CD4-positive, alpha-beta T cell treated with Interferon gamma for 1 hour (primary cell): ENCODE measurements around the gene STIMATE.

ENCODE experiments used
- DNase-seq: peaks from one replicate; pipeline ENCODE4 v3.0.0-alpha.2; 2020

The STIMATE gene

DNA sequence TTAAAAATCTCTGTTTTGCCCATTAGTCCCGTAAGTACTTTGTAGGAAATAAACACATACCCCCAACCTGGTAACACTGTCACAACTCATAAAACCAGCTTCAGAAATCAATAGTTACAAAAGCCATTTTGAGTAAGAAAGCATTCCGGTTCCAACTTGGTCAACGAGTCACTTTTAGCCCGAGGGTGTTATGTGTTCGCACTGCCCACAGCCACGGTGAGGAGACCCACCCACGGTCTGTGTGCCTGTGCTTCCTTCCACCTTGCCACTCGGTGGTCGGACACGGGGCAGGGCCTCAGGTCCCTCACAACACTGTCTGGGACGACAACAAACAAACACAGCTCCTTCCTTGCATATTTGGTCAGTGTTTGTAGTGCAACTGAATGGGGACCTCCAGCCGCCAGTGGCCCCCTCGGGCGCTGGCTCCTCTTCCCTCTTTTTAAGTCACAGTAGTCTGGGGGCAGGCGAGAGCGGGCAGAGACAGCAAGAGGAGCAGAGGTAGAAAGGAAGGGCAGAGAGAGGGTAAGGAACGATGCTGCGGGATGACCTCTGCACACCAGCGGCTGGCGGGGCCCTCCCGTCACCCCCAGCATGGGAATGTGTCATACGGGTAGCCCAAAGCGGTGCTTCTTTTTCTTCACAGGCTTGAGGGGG, 57.3 kb downstream of the STIMATE start:
- DNase-seq = no peak

DNA sequence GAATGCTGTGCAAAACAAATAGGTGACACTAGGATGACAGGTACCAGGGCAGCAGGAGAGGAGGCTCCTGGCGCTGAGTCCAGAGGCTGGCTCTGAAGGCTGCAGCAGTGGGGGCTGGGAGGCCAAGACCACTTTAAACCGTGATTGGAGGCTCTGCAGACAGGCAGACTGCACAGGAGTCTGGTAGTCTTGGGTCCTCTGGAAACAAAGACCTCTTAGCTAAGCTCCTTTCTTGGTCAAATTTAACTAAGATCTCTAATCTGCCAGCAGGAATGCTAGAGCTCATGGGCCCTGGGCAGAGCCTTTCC, 58.1 kb downstream of the STIMATE start:
- DNase-seq = no peak

DNA sequence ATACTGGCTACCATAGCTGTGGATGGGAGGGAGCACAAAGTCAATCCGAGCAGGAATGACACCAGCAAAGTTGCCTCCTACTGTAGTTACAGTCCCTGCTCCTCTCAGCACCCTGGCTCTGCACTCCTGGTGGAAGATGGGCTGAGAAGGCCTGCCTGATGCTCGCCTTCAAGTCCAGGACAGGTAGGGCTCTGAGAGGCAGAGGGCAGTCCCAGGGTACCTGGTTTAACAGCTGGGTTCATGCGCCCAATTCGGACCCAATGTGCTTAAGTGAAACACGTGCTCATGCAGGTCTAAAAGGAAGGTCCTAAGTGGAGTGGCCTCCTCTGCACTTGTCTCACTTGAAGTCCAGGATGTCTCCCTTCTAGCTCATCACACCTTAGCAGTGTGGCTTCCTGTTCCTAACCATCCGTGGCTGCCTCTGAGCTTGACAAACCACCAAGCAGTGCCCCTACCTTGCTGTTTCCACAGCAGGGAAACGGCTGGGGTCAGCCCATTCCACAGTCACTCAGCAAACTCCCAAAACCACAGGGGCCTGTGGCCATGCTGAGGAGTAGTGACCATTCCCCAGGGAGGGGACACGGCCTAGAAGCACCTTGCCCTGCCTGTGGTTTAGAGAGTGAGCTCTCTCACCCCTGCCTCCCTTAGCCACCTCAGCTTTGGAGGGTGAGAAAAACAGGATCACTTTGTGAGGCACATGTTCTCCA, 58.6 kb downstream of the STIMATE start:
- no peak for DNase-seq

DNA sequence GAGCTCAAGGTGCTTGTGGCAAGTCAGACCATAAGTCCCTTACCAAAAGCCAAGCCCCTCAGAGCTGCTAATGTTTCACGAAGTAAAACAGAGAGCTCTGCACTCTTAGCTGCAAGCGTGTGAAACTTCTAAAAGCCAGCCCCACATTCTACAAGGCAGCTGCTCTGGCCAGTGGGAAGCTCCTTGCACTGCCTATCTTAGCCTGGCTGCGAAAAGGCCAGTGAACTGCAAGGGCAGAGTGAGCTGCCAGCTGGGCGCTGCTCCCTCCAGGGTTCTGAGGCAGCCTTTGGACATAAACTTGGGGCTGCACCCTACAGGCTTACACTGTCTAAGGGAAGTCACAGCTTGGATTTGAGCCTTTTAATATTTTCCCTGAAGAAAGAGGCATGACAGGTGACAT, 60.4 kb downstream of the STIMATE start:
- no peak for DNase-seq

DNA sequence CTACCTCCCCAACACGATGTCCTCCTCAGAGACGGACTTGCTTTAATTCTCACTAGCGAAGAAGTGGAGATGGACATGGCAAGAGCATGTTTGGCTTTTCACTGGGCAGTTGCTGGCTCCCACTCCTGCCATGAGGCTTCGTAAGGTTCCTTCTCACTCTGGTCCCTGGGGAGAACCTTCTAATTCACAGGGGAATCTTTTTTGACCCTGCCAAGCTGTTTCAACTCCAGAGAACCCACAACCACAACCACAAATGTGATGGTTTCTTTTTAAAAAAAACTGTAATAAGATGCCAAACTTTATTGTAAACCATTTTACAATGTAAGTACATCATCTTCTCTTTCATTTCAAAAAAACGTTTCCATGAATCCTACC, 60.9 kb downstream of the STIMATE start:
- DNase-seq = no peak

DNA sequence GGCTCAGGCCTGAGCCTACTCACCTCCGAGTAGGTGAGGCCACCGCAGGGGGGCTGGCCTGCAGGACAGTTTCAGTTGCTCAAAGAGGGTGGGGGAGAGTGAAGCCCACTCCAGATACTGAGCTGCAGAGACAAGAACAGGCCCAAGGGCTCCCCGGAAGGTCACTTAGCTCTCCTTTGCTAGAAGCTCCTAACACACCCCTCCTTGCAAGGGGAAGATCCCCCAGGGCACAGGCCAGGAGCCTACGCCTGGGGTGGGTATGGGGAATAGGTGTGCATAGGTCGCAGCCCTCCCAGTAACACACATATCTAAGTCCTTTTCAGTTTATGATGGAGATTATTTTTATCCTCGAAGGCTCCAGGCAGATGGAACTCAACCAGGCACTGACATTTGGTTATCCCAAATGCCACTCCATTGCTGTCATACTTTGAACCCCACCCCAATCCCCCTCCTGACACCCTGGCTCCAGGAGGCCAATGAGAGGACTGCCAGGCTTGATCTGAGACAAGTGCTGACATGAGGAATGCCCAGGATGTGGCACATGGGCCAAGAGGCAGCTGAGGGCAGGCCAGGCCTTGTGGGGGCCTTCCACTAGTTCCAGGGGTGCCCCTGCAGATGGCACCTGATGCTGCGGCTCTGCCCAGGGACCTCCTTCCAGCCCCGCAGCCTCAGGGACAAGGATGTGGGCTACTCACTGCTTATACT, 61.4 kb downstream of the STIMATE start:
- DNase-seq = no peak

DNA sequence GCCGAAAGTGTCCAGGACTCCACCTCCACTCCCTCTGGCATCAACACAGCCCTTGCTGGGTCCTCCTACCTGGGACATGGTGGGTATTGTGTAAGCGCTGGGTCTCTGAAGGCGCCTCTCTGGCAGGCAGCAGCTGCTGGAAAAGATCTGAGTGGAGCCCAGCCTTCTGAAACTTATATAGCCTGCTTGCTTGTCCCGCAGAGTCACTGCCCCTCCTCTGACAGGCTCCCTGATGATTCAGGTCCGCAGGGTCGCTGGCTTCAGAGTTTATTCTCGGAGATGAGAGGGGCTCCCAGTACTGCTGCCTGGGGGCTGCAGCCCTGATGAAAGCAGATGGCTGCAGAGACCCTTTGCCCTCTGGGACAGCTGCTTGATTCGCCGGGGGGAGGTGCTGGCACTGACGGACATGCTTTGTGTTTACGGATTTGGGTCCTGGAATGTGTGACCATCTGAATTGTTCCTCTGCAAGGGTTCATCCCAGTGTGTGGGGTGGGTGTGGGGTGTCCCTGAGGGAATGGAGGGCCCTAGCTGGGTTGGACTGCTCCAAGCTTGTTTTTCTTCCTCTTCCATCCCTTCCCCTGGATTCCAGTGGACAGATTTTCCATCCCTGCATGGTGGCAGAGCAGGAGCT, 62.4 kb downstream of the STIMATE start, which contains the start of gene MUSTN1:
TSS of gene MUSTN1 (minus strand) at position 149 of the 631 bp plus-strand sequence. CDS start at position 78, 71 bp downstream.
- DNase-seq = no peak

DNA sequence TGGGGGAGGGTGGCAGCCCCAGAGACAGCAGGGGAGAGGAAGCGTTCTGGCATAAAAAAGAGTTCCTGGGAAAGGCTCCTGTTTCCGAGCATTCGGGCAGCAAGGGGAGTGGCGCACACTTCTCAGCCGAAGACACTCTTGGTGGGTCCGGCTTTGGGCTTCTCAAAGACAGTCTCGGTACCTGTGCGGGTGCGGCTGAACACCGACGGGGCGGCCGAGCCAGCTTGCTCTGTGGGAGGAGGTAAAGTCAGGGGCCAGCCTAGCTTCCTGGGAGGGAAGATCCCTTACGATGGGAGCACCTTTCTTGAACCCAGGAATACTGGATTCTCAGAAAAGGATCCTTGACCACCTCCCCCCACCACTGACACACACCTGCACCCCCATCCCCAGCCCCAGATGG, 64.1 kb downstream of the STIMATE start:
- DNase-seq = no peak

DNA sequence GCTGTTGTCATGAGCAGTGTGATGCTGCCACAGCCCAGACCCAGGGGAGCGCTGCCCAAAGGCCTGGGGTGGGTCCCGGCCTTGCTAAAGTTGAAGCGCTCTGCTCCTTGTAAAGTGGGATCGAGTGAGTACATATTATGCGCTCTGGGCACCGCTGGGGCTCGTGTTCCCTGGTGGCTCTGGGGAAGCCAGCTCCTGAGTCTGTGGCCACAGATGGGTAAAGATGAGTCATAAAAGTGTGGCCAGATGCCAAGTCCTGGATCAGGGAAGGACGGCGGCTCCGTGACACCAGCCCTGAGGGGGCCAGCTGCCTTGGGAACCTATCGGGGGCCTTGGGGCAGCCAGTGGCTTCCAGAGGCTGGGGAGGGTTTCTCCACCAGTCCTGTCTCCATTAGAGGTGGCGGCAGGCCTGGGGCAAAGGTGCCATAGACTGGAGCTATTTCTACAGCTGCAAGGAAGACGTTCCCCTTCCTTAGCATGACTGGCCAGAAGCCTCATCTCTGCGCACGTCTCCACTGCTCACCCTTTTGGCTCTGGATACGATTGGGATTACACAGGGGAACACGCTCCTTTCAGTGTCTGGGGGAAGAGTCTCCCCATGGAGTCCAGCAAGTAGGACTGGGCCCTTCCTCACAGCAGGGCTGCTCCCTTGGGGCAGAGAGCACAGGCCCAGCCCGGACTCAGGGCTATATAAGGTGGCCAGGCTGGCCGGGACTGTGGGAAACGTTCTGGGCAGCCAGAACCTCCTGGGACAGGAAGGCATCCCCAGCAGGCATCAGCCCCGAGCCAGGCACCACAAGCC, 65.6 kb downstream of the STIMATE start:
- DNase-seq = no peak

DNA sequence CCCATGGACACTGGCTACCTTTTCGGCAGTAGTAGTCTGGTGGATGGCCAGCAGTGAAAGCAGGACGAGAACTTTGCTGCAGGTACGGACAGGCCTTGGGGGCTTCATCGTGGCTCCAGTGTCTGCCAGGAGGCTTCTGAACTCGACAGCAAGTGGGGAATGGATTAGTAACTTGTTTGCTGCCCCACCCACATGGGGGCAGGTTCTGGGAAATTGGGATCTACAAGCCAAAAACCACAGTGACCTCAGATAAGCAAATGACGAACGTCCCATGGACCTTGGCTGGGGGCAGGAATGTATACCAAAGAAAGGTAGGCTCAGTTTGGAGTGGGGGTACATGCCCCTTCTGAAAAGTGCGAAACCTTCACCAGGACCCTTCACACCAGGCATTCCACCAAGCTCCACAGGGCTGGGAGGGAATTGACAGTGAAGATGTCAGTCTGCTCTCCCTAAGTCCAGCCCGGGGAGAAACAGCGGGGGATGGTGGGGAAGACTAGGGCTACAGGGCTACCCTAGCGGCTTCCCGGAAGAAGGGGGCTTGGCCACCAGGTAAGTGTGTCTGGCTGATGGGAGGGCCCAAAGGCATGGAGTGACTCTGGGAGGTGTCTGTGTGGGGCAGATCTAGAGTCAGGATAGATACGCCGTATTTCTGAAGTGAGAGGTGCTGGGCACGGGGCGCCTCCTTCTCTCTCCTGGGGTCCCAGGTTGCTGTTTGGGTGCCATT, 66.7 kb downstream of the STIMATE start, which contains the start of gene ITIH4:
TSS of gene ITIH4 (minus strand) at position 138 of the 724 bp plus-strand sequence. CDS start at position 108, 30 bp downstream.
- no peak for DNase-seq

DNA sequence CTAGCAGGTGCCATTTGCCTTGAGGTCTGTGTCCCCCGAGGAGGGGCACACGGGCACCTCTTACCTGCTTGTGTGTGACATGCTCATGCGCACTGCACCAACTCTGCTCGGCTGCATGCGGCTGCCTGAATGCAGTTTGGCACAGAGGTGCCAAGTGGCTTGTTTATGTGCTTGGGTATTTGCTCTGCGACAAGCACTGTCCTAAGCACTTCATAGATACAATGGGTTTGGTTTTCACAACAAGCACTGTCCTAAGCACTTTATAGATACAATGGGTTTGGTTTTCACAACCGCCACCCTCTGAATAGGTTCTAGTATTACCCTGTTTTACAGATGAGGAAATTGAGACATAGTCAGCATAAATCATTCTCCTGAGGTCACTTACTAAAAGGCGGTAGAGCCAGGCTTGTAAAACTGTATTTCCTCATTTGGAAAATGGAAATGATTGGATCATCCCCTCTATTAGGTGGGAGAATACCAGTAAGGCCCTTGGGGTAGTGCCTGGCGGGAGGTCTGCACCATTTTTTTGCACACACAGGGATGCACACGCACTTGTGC, 67.4 kb downstream of the STIMATE start:
- DNase-seq = no peak

DNA sequence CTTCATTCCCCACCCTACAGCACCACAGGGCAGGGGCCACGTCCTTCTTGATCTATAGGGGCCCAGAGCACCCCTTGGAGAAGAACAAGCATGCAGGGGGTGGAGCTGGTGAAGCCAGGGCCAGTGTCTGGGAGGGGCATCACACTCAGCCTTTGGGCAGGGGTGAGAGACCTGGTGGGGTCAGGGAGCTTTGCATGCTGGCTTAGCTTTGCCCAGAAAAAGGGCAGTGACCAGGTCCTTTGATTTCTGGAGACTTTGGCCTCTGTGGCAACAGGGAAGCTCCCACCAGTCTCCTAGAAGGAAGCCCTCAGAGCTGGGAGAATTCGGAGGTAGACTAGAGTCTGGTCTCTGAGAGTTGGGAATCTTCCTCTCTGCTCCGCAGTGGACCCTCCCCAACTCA, 67.9 kb downstream of the STIMATE start:
- DNase-seq = no peak

DNA sequence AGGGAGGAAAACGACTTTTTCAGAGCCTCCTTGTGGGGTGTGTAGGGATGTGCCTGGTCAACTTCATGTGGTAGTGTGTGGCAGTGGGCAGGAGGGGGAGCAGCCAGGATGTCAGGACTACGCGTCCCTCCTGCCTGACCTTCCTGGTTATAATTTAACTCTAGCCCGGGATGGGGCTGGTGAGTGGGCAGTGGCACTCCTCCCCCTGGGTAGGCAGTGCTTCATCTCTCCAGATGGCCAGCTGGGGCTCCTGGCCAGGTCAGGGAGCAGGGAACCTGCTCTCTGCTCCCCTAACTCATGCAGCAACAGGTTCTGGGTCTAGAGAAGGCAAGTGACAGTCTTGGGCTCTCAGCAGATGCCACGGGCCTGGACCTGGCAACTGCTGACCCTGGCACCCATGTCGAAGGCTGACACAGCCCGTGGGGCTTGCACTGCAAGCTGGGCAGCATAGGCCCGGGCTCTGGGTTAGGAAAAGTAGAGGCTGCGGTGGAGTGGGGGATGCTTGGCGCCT, 69.4 kb downstream of the STIMATE start:
- no peak for DNase-seq

DNA sequence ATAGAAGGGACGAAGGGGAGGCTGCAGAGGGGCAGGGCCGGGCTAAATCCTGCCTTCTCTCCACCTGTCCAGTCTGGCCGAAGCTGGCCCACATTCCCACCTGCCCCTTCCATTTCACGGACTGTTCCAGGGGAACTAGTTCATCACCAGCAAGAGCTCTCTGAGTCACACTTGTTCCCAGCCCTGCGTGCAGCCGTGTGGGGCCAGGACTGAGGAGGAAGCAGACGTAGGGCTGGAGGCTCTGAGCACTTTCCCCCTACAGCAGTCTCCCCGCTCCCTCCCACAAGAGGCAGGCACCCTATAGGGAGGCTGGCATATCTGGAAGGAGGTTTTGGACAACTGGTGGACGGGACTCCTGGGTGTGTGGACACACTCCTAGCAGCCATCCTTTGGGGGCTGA, 69.9 kb downstream of the STIMATE start:
- no peak for DNase-seq

DNA sequence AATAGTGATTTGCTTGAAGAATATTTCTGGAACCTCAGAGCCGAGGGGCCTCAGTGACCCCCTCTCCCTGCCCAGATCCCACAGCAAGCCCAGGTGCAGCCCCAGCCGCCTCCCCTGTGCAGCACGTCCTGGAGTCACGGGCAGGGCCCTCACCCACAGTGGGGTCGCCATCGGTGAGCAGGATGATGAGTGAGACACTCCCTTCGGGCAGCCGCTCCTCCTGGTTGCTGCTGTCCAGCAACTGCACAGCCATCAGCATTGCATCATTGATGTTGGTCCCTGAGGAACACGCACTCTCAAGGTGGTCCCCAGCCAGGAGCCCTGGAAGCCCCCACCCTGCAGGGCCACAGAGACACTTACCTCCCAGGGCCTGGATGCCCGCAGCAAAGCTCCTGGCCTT, 73.3 kb downstream of the STIMATE start:
- no peak for DNase-seq

DNA sequence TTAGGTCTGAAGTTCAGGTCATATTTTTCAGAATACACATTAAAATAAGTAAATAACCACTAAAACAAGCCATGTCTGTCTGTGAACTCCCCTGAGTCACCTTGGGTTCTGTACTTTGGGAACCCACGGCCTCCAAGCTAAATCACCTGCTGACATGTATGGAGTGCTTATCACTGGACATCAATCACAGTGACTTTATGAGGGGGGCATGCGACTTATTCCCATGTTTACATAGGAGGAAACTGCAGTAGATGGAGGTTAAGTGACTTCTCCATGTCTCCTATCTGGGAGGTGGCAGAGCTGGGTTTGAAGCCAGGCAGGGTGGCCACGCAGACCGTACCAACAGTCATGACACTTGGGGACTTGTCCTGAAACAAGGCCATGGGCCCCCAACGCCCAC, 75.0 kb downstream of the STIMATE start:
- no peak for DNase-seq

DNA sequence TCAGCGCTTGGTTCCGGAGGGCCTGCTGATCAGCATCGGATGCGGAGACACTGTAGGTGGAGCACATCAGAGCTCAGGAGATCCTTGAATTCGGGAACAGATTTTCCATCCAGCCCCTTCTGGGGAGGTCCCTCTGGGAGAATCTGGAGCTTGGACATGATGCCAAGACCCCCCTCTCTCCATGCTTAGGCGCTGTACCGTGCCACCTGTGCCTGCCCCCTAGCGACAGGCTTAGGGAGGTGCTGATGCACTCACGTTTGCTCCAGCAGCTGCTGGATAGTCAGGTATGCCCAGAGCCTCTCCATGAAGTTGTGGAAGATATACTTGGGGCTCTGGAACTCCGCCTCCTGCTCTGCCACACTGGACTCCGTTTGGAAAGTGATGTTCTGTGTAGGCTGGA, 76.6 kb downstream of the STIMATE start:
- no peak for DNase-seq

DNA sequence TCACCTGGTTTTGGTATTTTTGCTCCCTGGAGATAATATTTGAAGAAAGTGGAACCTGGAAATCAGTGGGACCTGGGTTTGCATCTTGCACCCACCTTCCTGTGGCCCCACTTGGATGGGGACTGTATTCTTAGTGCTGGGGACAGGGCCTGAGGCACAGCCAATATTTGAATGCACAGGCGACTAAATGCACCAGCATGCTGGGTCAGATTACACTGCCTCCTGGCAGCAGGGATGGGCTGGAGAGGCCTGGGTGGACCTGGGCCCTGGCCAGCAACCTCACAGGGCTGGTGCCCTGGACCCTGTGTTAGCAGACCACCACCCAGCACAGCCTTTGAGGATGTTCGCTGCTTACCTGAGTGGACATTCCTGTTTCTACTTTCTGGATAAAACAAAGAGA, 77.4 kb downstream of the STIMATE start:
- no peak for DNase-seq

DNA sequence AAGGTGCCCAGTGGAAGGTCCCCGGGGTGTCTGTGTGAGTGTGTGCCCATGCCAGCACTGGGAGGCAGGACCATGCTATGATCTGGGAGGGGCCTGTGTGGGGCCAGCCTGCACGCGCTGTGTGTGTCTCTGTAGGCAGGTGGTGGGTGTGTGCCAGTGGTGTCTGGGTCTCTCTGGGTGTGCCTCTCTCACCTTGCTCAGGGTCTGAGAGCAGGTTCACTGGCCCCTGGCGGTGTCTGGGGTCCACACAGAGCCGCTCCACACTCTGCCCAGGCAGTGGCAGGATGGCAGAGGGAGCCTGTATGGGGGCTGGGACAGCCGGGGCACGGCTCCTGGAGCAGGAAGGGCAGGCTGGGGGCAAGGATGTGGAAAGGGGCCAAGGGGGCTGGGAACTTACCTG, 79.5 kb downstream of the STIMATE start:
- DNase-seq = no peak

DNA sequence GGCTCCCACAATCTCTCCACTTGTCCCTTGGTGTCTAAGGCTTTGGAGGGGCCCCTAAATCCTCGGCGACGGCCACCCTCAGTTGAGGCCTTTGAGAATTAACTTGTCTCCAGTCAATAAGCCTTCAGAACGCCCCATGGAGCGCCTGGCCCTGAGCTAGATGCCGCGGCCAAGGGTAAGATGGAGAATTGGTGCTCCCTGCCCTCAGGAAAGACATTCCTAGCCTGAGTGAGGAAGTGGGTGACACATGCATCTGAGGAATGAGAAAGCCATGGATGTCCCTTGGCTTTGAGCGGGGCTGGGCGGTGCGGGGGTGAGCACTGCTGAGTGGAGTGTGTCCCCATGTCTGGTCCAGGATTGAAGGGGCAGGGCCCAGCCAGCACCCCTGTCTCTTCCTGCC, 80.1 kb downstream of the STIMATE start:
- DNase-seq = no peak

DNA sequence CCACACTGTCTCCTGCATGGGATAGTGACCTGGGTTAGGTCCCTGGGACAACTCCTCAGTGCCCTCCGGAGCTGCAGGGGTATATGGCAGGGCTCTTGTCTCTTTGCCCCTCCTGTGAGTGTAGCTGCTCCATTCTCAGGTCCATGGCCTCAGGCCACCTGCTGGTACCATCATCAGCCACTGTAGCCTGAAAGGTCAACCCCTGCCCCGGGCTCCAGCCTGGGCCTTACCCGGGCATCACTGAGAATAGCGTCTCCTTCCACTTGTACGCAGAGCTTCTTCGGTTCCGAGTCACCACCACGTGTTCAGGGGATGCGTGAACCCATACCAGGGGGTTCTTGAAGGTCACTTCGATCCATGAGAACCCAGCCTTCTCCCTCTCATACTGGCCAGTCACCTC, 80.7 kb downstream of the STIMATE start:
- DNase-seq = no peak

DNA sequence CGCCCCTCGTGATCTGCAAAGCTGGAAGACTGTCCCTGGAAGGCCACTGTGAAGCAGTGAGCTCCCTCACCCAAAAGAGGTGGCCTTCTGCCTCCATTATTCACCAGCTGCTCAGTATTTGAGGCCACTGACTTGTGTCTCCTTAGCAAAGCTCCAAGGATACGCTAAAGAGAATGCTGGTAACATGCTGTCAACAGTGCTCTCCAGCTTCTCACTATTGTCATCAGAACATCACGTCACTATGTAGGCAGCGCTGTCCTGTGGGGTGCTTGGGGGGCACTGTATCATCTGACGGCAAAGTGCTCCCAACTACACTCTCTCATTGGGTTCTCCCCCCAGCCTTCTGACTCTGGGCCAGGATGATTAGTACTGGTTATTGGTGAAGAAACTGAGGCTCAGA, 81.1 kb downstream of the STIMATE start:
- no peak for DNase-seq
